ENCODE data around the gene TNS2.

Gene TNS2

GRCh38 chr12:53045696-53046045 lies 4.2 kb upstream of the TNS2 start:
- no peak for TF ChIP-seq SIN3A (IDR thresholded peaks at IDR 0.05; ENCODE audit: borderline replicate concordance, insufficient read depth, low read length)
- TF ChIP-seq POLR2AphosphoS5 (IDR thresholded peaks at IDR 0.05; ENCODE audit: low read depth, low read length): no peak
- TF ChIP-seq REST (IDR thresholded peaks at IDR 0.05; ENCODE audit: insufficient read depth in 1 of 2, low read depth in 2 of 2, low read length in 2 of 2): no peak
- no peak for TF ChIP-seq FOXP2 (optimal IDR thresholded peaks at IDR 0.05; ENCODE audit: borderline replicate concordance, extremely low read depth, extremely low read length, insufficient read depth)
- TF ChIP-seq TAF1 (IDR thresholded peaks at IDR 0.05; ENCODE audit: borderline replicate concordance, insufficient read depth, low read length): no peak

- peak; percentile 35; the same call in 1 of the 2 replicates for TF ChIP-seq POLR2AphosphoS5 (IDR thresholded peaks at IDR 0.05; ENCODE audit: low read depth, low read length)
- TF ChIP-seq FOXP2 (optimal IDR thresholded peaks at IDR 0.05; ENCODE audit: borderline replicate concordance, extremely low read depth, extremely low read length, insufficient read depth): no peak
- no peak for TF ChIP-seq REST (IDR thresholded peaks at IDR 0.05; ENCODE audit: insufficient read depth in 1 of 2, low read depth in 2 of 2, low read length in 2 of 2)
- TF ChIP-seq SIN3A (IDR thresholded peaks at IDR 0.05; ENCODE audit: borderline replicate concordance, insufficient read depth, low read length): no peak
Observed at GRCh38 chr12:53046655-53047220, 3.1 kb upstream of the TNS2 start.

GRCh38 chr12:53047221-53048032 lies 2.4 kb upstream of the TNS2 start:
- TF ChIP-seq SIN3A (IDR thresholded peaks at IDR 0.05; ENCODE audit: borderline replicate concordance, insufficient read depth, low read length): no peak

GRCh38 chr12:53048033-53048779 lies 1.7 kb upstream of the TNS2 start:
- TF ChIP-seq REST (IDR thresholded peaks at IDR 0.05; ENCODE audit: insufficient read depth in 1 of 2, low read depth in 2 of 2, low read length in 2 of 2) (no peak), TAF1 (IDR thresholded peaks at IDR 0.05; ENCODE audit: borderline replicate concordance, insufficient read depth, low read length) (no peak), SIN3A (IDR thresholded peaks at IDR 0.05; ENCODE audit: borderline replicate concordance, insufficient read depth, low read length) (no peak), POLR2AphosphoS5 (IDR thresholded peaks at IDR 0.05; ENCODE audit: low read depth, low read length) (no peak), FOXP2 (optimal IDR thresholded peaks at IDR 0.05; ENCODE audit: borderline replicate concordance, extremely low read depth, extremely low read length, insufficient read depth) (no peak)

- TF ChIP-seq REST (IDR thresholded peaks at IDR 0.05; ENCODE audit: insufficient read depth in 1 of 2, low read depth in 2 of 2, low read length in 2 of 2) (peak; percentile 71 to 86), FOXP2 (optimal IDR thresholded peaks at IDR 0.05; ENCODE audit: borderline replicate concordance, extremely low read depth, extremely low read length, insufficient read depth) (no peak)
Observed at GRCh38 chr12:53048780-53049401, 974 bp upstream of the TNS2 start.

All from PFSK-1 (cell line).